Naive thymus-derived CD4-positive, alpha-beta T cell (primary cell): ENCODE results near the gene PPP4R3C. TPM values are rescaled to one million over a fixed set of nuclear protein-coding genes. Genes with fewer than 3 reads are reported as not detected.
"Not testable (repeated sequence)": the region's sequence is repeated elsewhere in the genome, so short reads cannot be mapped to it uniquely, and the experiment has no call there.

ENCODE experiments used
- ATAC-seq: fragments of 150-1000 bp; cut with Tn5 transposase; 2 replicates; pipeline ENCODE4 v1.10.0; 2021; ENCODE audit warnings: mild to moderate bottlenecking, moderate library complexity
- CTCF ChIA-PET: fragments of 350-600 bp; sonication (Branson Sonifier 250); formaldehyde crosslinking; loops from one replicate; lab custom pipeline; 2021; ENCODE audit warnings: antibody characterized with exemption; lab: Charles Lee
- POLR2A ChIA-PET: fragments of 350-600 bp; sonication (Branson Sonifier 250); formaldehyde crosslinking; loops from one replicate; lab custom pipeline; 2021; ENCODE audit warnings: antibody characterized with exemption, inconsistent platforms; lab: Charles Lee
- DNase-seq, 9 donors: peaks; one replicate each; pipeline versions ENCODE4 v3.0.0 to v3.0.0-alpha.2; 2020 to 2022; ENCODE audit warnings: mixed read lengths in 1 of 9
- H3K27ac ChIP-seq: one replicate; pipeline ENCODE4 v1.7.0; 2013; ENCODE audit warnings: mild to moderate bottlenecking, low read depth, low read length, moderate library complexity
- H3K27me3 ChIP-seq, 2 donors: one replicate each; pipeline ENCODE4 v1.7.0; 2013; ENCODE audit warnings: low read length in 2 of 2, mild to moderate bottlenecking in 2 of 2, moderate library complexity in 2 of 2; ENCODE audit not compliant: control insufficient read depth in 2 of 2, insufficient read depth in 2 of 2
- H3K36me3 ChIP-seq, 3 experiments: 1 replicate in 2 of 3; 2 replicates in 1 of 3; pipeline ENCODE4 v1.7.0; 2013; ENCODE audit warnings: low read length in 3 of 3, mild to moderate bottlenecking in 3 of 3, moderate library complexity in 1 of 3; ENCODE audit not compliant: insufficient read depth in 3 of 3, control insufficient read depth in 2 of 3
- H3K4me1 ChIP-seq, 2 donors: one replicate each; pipeline ENCODE4 v1.7.0; 2013; ENCODE audit warnings: low read length in 2 of 2, mild to moderate bottlenecking in 2 of 2, moderate library complexity in 1 of 2; ENCODE audit not compliant: control insufficient read depth in 2 of 2, insufficient read depth in 2 of 2
- H3K4me3 ChIP-seq: 2 replicates; pipeline ENCODE4 v1.7.0; 2013; ENCODE audit warnings: mild to moderate bottlenecking, low read length
- H3K9me3 ChIP-seq, 3 experiments: 1 replicate in 2 of 3; 2 replicates in 1 of 3; pipeline ENCODE4 v1.7.0; 2013; ENCODE audit warnings: low read length in 3 of 3; ENCODE audit not compliant: control insufficient read depth in 2 of 3
- H3K27ac Mint-ChIP-seq, 9 donors: one replicate each; pipeline ENCODE4 v1.8.0; 2020 to 2022; ENCODE audit warnings: mixed read lengths in 9 of 9, mild to moderate bottlenecking in 8 of 9, moderate library complexity in 5 of 9, inconsistent platforms in 2 of 9
- H3K27me3 Mint-ChIP-seq, 5 donors: one replicate each; pipeline ENCODE4 v1.8.0; 2021 to 2022; ENCODE audit warnings: mixed read lengths in 5 of 5, mild to moderate bottlenecking in 1 of 5
- H3K36me3 Mint-ChIP-seq, 5 donors: one replicate each; pipeline ENCODE4 v1.8.0; 2020 to 2022; ENCODE audit warnings: mixed read lengths in 5 of 5, mild to moderate bottlenecking in 3 of 5, inconsistent platforms in 1 of 5
- H3K4me1 Mint-ChIP-seq, 7 donors: one replicate each; pipeline ENCODE4 v1.8.0; 2020 to 2022; ENCODE audit warnings: mixed read lengths in 7 of 7, mild to moderate bottlenecking in 3 of 7, inconsistent platforms in 1 of 7
- H3K4me3 Mint-ChIP-seq, 10 donors: one replicate each; pipeline ENCODE4 v1.8.0; 2020 to 2022; ENCODE audit warnings: mild to moderate bottlenecking in 10 of 10, mixed read lengths in 10 of 10, moderate library complexity in 6 of 10, inconsistent platforms in 2 of 10
- H3K9me3 Mint-ChIP-seq, 11 donors: one replicate each; pipeline ENCODE4 v1.8.0; 2020 to 2022; ENCODE audit warnings: mixed read lengths in 11 of 11, mild to moderate bottlenecking in 4 of 11, inconsistent platforms in 1 of 11, moderate library complexity in 1 of 11
- intact Hi-C, 2 donors: fragments of 100-400 bp; cut with micrococcal nuclease; formaldehyde crosslinking; loops; one replicate each; pipeline ENCODE4 v1.15.1; 2023
- polyA plus RNA-seq, 2 donors: library from polyadenylated mRNA; unstranded; fragments of 300-500 nt; fragmentation: Illumina TruSeq; gene quantifications; one replicate each; pipeline ENCODE4 v1.2.3, GENCODE V29; 2021
- total RNA-seq, 6 experiments: library from RNA in 5 of 6; stranded (reverse) in 5 of 6; gene quantifications; 1 replicate in 5 of 6; 2 replicates in 1 of 6; pipeline ENCODE4 v1.2.3 and lab custom pipeline; 2021 to 2026

The PPP4R3C gene
- total RNA-seq (not detected), polyA plus RNA-seq (not detected), total RNA-seq (lab: John Stamatoyannopoulos, UW) (not detected)

- no peak within 1 kb of the TSS for H3K27ac ChIP-seq
- Mint-ChIP-seq H3K27me3 (no peaks in the 10 kb centered on the region), H3K9me3 (peaks cover 0 to 18% (median 3%) of the 10 kb centered on the region in 11 donors), H3K4me1 (no peaks in the 10 kb centered on the region), H3K4me3 (no peak within 1 kb of the TSS), H3K36me3 (no peaks in the 10 kb centered on the region), H3K27ac (no peak within 1 kb of the TSS)
- H3K27me3 ChIP-seq = no peaks in the 10 kb centered on the region
- no peaks in the 10 kb centered on the region for H3K4me1 ChIP-seq
- H3K9me3 ChIP-seq = no peaks in the 10 kb centered on the region
- intact Hi-C loops = no loop called here
- no peak within 1 kb of the TSS for H3K4me3 ChIP-seq
- ChIA-PET CTCF (no interaction called here), POLR2A (no interaction called here)
- no peaks in the 10 kb centered on the region for H3K36me3 ChIP-seq
- DNase-seq = no peak
- no peak for ATAC-seq
Observed at GRCh38 chrX:27463187-27463586, at the start of gene PPP4R3C. Gene PPP4R3C, minus strand, starts transcription at chrX:27463341. Its CDS starts 45 bp downstream, at chrX:27463296.

GRCh38 chrX:27491397-27491796, 28.3 kb upstream of the PPP4R3C start:
- POLR2A ChIA-PET = no interaction called here
- no peak overlapping the region for H3K4me3 Mint-ChIP-seq
- peaks cover 0 to 6% (median 0%) of the 10 kb centered on the region in 11 donors for H3K9me3 Mint-ChIP-seq
- CTCF ChIA-PET = no interaction called here
- Histone ChIP-seq H3K36me3 (no peaks in the 10 kb centered on the region), H3K9me3 (no peaks in the 10 kb centered on the region), H3K27me3 (no peaks in the 10 kb centered on the region), H3K4me1 (no peaks in the 10 kb centered on the region), H3K4me3 (no peak overlapping the region), H3K27ac (no peak overlapping the region)
- H3K27ac Mint-ChIP-seq = no peak overlapping the region
- no peaks in the 10 kb centered on the region for H3K36me3 Mint-ChIP-seq
- no peak for DNase-seq
- H3K4me1 Mint-ChIP-seq = no peaks in the 10 kb centered on the region
- intact Hi-C loops = no loop called here
- ATAC-seq = no peak
- no peaks in the 10 kb centered on the region for H3K27me3 Mint-ChIP-seq

- H3K27ac Mint-ChIP-seq = no peak overlapping the region
- no peaks in the 10 kb centered on the region for H3K36me3 Mint-ChIP-seq
- CTCF ChIA-PET = no interaction called here
- H3K4me3 ChIP-seq = no peak overlapping the region
- H3K4me1 ChIP-seq = no peaks in the 10 kb centered on the region
- H3K9me3 ChIP-seq = no peaks in the 10 kb centered on the region
- H3K4me3 Mint-ChIP-seq = no peak overlapping the region
- ATAC-seq = no peak
- intact Hi-C loops = no loop called here
- no peaks in the 10 kb centered on the region for H3K27me3 Mint-ChIP-seq
- no peak overlapping the region for H3K27ac ChIP-seq
- POLR2A ChIA-PET = no interaction called here
- H3K4me1 Mint-ChIP-seq = no peaks in the 10 kb centered on the region
- no peaks in the 10 kb centered on the region for H3K27me3 ChIP-seq
- DNase-seq = no peak
- H3K9me3 Mint-ChIP-seq = peaks cover 0 to 15% (median 2%) of the 10 kb centered on the region in 11 donors
- H3K36me3 ChIP-seq = no peaks in the 10 kb centered on the region
Observed at GRCh38 chrX:27466051-27466450, 2.9 kb upstream of the PPP4R3C start.

GRCh38 chrX:27465036-27465435, 1.9 kb upstream of the PPP4R3C start:
- DNase-seq (no peak), ATAC-seq (no peak)
- H3K27me3 ChIP-seq = no peaks in the 10 kb centered on the region
- CTCF ChIA-PET = no interaction called here
- peaks cover 0 to 22% (median 3%) of the 10 kb centered on the region in 11 donors for H3K9me3 Mint-ChIP-seq
- no peaks in the 10 kb centered on the region for H3K9me3 ChIP-seq
- intact Hi-C loops = no loop called here
- POLR2A ChIA-PET = no interaction called here
- no peaks in the 10 kb centered on the region for H3K4me1 ChIP-seq
- no peak overlapping the region for H3K4me3 ChIP-seq
- no peaks in the 10 kb centered on the region for H3K4me1 Mint-ChIP-seq
- no peak overlapping the region for H3K27ac Mint-ChIP-seq
- H3K36me3 Mint-ChIP-seq = no peaks in the 10 kb centered on the region
- H3K36me3 ChIP-seq = no peaks in the 10 kb centered on the region
- H3K27ac ChIP-seq = no peak overlapping the region
- H3K27me3 Mint-ChIP-seq = no peaks in the 10 kb centered on the region
- no peak overlapping the region for H3K4me3 Mint-ChIP-seq

- H3K27me3 Mint-ChIP-seq, H3K27me3 ChIP-seq, H3K4me3 Mint-ChIP-seq, H3K4me3 ChIP-seq, H3K36me3 Mint-ChIP-seq, H3K4me1 ChIP-seq, DNase-seq, H3K9me3 ChIP-seq, H3K27ac ChIP-seq, POLR2A ChIA-PET, H3K4me1 Mint-ChIP-seq, H3K27ac Mint-ChIP-seq, ATAC-seq, H3K36me3 ChIP-seq, CTCF ChIA-PET, intact Hi-C loops: not testable (repeated sequence)
- H3K9me3 Mint-ChIP-seq = peaks cover 0 to 11% (median 2%) of the 10 kb centered on the region in 11 donors
Observed at GRCh38 chrX:27459129-27459528, 4.0 kb downstream of the PPP4R3C start.

GRCh38 chrX:27458544-27458943, 4.6 kb downstream of the PPP4R3C start:
- H3K9me3 Mint-ChIP-seq = peaks cover 0 to 15% (median 2%) of the 10 kb centered on the region in 11 donors
- intact Hi-C loops = not testable (repeated sequence)

GRCh38 chrX:27451324-27451723, 11.8 kb downstream of the PPP4R3C start:
- H3K9me3 ChIP-seq = no peaks in the 10 kb centered on the region
- ATAC-seq = no peak
- no peak overlapping the region for H3K27ac ChIP-seq
- Mint-ChIP-seq H3K36me3 (no peaks in the 10 kb centered on the region), H3K27me3 (no peaks in the 10 kb centered on the region), H3K9me3 (peaks cover 0 to 6% (median 2%) of the 10 kb centered on the region in 11 donors), H3K4me3 (no peak overlapping the region), H3K4me1 (no peaks in the 10 kb centered on the region), H3K27ac (no peak overlapping the region)
- H3K4me1 ChIP-seq = no peaks in the 10 kb centered on the region
- DNase-seq = no peak
- ChIA-PET CTCF (no interaction called here), POLR2A (no interaction called here)
- no peak overlapping the region for H3K4me3 ChIP-seq
- H3K27me3 ChIP-seq = no peaks in the 10 kb centered on the region
- intact Hi-C loops = no loop called here
- H3K36me3 ChIP-seq = no peaks in the 10 kb centered on the region

More at GRCh38 chrX:27458544-27458943, 4.6 kb downstream of the PPP4R3C start:
- H3K36me3 Mint-ChIP-seq, POLR2A ChIA-PET, H3K4me3 ChIP-seq, H3K4me1 ChIP-seq, H3K27ac ChIP-seq, H3K36me3 ChIP-seq, ATAC-seq, H3K27me3 Mint-ChIP-seq, H3K27me3 ChIP-seq, H3K4me3 Mint-ChIP-seq, CTCF ChIA-PET, H3K4me1 Mint-ChIP-seq, DNase-seq, H3K27ac Mint-ChIP-seq, H3K9me3 ChIP-seq: not testable (repeated sequence)
